A673 (cell line): Measurements from ENCODE around the gene KCNAB2. TPM values are rescaled to one million over a fixed set of nuclear protein-coding genes. Genes with fewer than 3 reads are reported as not detected.

ENCODE experiments used
- BruUV-seq: library from RNA; stranded (reverse); fragments of 400-500 nt; replicated peaks from 2 replicates; lab custom pipeline; 2021; lab: Mats Ljungman, UMichigan
- CTCF ChIA-PET: fragments of 300-600 bp; sonication (Branson Sonifier 250); formaldehyde crosslinking; loops from one replicate; lab custom pipeline; 2022; ENCODE audit warnings: antibody characterized with exemption; lab: Charles Lee
- POLR2A ChIA-PET: fragments of 300-600 bp; sonication (Branson Sonifier 250); formaldehyde crosslinking; loops from one replicate; lab custom pipeline; 2022; ENCODE audit warnings: antibody characterized with exemption; ENCODE audit not compliant: low non-redundant PET; lab: Charles Lee
- DNase-seq: peaks from one replicate; pipeline ENCODE4 v3.0.0-alpha.2; 2015; ENCODE audit warnings: low spot score
- H3K27ac ChIP-seq: fragments of 200-600 bp; sonication (generic); 2 replicates; pipeline ENCODE4 v1.5.1; 2016; ENCODE audit warnings: mixed run types, low read depth, mild to moderate bottlenecking, mixed read lengths, antibody characterized with exemption, low read length; ENCODE audit not compliant: poor library complexity, severe bottlenecking
- H3K27me3 ChIP-seq: fragments of 200-600 bp; sonication (generic); replicated peaks from 2 replicates; pipeline ENCODE4 v1.6.1; 2017; ENCODE audit warnings: mixed run types, low read depth, mild to moderate bottlenecking, mixed read lengths, antibody characterized with exemption, low read length; ENCODE audit not compliant: insufficient read depth, poor library complexity
- H3K36me3 ChIP-seq: fragments of 200-600 bp; sonication (generic); 2 replicates; pipeline ENCODE4 v1.6.1; 2016; ENCODE audit warnings: mixed run types, mild to moderate bottlenecking, mixed read lengths, antibody characterized with exemption, low read length; ENCODE audit not compliant: insufficient read depth, poor library complexity, severe bottlenecking
- H3K4me1 ChIP-seq: fragments of 200-600 bp; sonication (generic); 2 replicates; pipeline ENCODE4 v1.6.1; 2017; ENCODE audit warnings: mixed run types, mild to moderate bottlenecking, mixed read lengths, antibody characterized with exemption, low read length; ENCODE audit not compliant: insufficient read depth, poor library complexity, severe bottlenecking
- H3K4me3 ChIP-seq: fragments of 200-600 bp; sonication (generic); 2 replicates; pipeline ENCODE4 v1.5.1; 2016; ENCODE audit warnings: low read depth, mixed run types, mild to moderate bottlenecking, mixed read lengths, low read length; ENCODE audit not compliant: poor library complexity, severe bottlenecking
- H3K9me3 ChIP-seq: fragments of 200-600 bp; sonication (generic); 2 replicates; pipeline ENCODE4 v1.6.1; 2016; ENCODE audit warnings: mixed run types, low read depth, mild to moderate bottlenecking, mixed read lengths, antibody characterized with exemption, low read length; ENCODE audit not compliant: poor library complexity, severe bottlenecking
- EZH2 ChIP-seq: fragments of 200-600 bp; sonication (generic); IDR thresholded peaks from 2 replicates; pipeline ENCODE4 v1.6.1; 2017; ENCODE audit warnings: borderline replicate concordance, low read depth, mild to moderate bottlenecking, mixed read lengths, antibody characterized with exemption, low read length; ENCODE audit not compliant: poor library complexity, severe bottlenecking
- intact Hi-C: fragments of 100-400 bp; cut with micrococcal nuclease; formaldehyde crosslinking; loops from one replicate; pipeline ENCODE4 v1.10.0; 2022; ENCODE audit not compliant: unreplicated experiment
- total RNA-seq: library from RNA; stranded (reverse); gene quantifications from 2 replicates; pipeline ENCODE4 v1.2.3, GENCODE V29; 2021
- TF ChIP-seq, protein P1 (sequence below): fragments of 300-800, 200-600 bp; sonication (generic); conservative IDR thresholded peaks from 2 replicates; pipeline ENCODE4 v1.5.1; 2017; ENCODE audit warnings: low read depth, mild to moderate bottlenecking, antibody characterized with exemption, low read length, moderate library complexity, mixed read lengths

KCNAB2 gene
- total RNA-seq, 1 experiment from 2014 or later, result 6.4 TPM

DNA sequence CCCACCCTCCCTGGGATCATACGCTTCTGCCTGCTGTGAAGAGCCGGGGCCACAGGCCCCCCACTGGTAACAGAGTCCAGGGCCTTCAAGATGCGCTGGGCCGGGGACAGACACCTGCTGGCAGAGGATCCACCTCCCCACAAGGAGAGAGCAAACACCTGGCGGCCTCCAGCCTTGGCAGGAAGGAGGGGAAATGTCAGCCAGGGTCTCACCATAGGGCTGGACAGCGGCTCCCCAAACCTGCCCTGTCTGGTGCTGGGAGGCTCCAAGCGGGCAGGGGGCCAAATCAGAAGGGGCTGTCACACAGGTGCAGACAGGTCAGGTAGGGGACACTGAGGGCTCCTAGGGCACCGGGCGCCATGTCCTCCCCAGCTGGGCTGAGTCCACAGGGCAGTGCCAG lies 58.9 kb downstream of the KCNAB2 start:
- POLR2A ChIA-PET, result interaction anchor here (0.6 kb wide), 1 partner anchor 283 kb away, joined by 3 read pairs; no protein-coding TSS in a partner anchor

GRCh38 chr1:6105218-6105679 lies 59.6 kb downstream of the KCNAB2 start:
- H3K4me3 ChIP-seq, result no peak overlapping the region
- H3K4me1 ChIP-seq, result no peaks in the 10 kb centered on the region
- no peak for DNase-seq
- intact Hi-C loops, result loop anchor here (5.0 kb wide), 2 partner anchors 77 to 297 kb away; partner anchors contain the start of gene CHD5
- ChIA-PET CTCF (no interaction called here), POLR2A (interaction anchor here (0.6 kb wide), 1 partner anchor 282 kb away, joined by 3 read pairs; no protein-coding TSS in a partner anchor)
- TF ChIP-seq, protein P1, sequence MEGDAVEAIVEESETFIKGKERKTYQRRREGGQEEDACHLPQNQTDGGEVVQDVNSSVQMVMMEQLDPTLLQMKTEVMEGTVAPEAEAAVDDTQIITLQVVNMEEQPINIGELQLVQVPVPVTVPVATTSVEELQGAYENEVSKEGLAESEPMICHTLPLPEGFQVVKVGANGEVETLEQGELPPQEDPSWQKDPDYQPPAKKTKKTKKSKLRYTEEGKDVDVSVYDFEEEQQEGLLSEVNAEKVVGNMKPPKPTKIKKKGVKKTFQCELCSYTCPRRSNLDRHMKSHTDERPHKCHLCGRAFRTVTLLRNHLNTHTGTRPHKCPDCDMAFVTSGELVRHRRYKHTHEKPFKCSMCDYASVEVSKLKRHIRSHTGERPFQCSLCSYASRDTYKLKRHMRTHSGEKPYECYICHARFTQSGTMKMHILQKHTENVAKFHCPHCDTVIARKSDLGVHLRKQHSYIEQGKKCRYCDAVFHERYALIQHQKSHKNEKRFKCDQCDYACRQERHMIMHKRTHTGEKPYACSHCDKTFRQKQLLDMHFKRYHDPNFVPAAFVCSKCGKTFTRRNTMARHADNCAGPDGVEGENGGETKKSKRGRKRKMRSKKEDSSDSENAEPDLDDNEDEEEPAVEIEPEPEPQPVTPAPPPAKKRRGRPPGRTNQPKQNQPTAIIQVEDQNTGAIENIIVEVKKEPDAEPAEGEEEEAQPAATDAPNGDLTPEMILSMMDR, result no peak; the same call in 1 of the 2 replicates
- no peak for TF ChIP-seq EZH2
- H3K9me3 ChIP-seq, result no peaks in the 10 kb centered on the region
- BruUV-seq, result no TSS peak
- no peaks in the 10 kb centered on the region for H3K27me3 ChIP-seq
- H3K27ac ChIP-seq, result no peak overlapping the region
- H3K36me3 ChIP-seq, result no peaks in the 10 kb centered on the region

More for the DNA sequence above, 58.9 kb downstream of the KCNAB2 start:
- H3K27me3 ChIP-seq, result no peaks in the 10 kb centered on the region
- no peaks in the 10 kb centered on the region for H3K4me1 ChIP-seq
- no peaks in the 10 kb centered on the region for H3K9me3 ChIP-seq
- no peak for TF ChIP-seq EZH2
- TF ChIP-seq, protein P1, result no peak
- BruUV-seq, result no TSS peak
- no peak for DNase-seq
- no peaks in the 10 kb centered on the region for H3K36me3 ChIP-seq
- no peak overlapping the region for H3K27ac ChIP-seq
- no peak overlapping the region for H3K4me3 ChIP-seq
- intact Hi-C loops, result loop anchor here (5.0 kb wide), 2 partner anchors 78 to 298 kb away; partner anchors contain the start of gene CHD5
- CTCF ChIA-PET, result no interaction called here

- no peak for DNase-seq
- ChIA-PET POLR2A (no interaction called here), CTCF (no interaction called here)
- no peaks in the 10 kb centered on the region for H3K4me1 ChIP-seq
- intact Hi-C loops, result loop anchor here (5.0 kb wide), 2 partner anchors 77 to 297 kb away; partner anchors contain the start of gene CHD5
- H3K4me3 ChIP-seq, result no peak overlapping the region
- no peak overlapping the region for H3K27ac ChIP-seq
- TF ChIP-seq EZH2, result no peak
- TF ChIP-seq, protein P1, result no peak
- no peaks in the 10 kb centered on the region for H3K36me3 ChIP-seq
- no TSS peak for BruUV-seq
- H3K9me3 ChIP-seq, result no peaks in the 10 kb centered on the region
- no peaks in the 10 kb centered on the region for H3K27me3 ChIP-seq
Observed at GRCh38 chr1:6105763-6106162, 60.1 kb downstream of the KCNAB2 start.
